ENCODE results near the gene STEAP2.

GRCh38 chr7:90180011-90180585 is 31.4 kb upstream of the STEAP2 start:
- TF ChIP-seq CTCF (IDR thresholded peaks at IDR 0.05; ENCODE audit: insufficient read depth, low read depth, low read length) (no peak), EZH2 (IDR thresholded peaks at IDR 0.05; ENCODE audit: insufficient read depth, low read length) (no peak)
